Transverse colon (tissue), 4 donors: Measurements from ENCODE around the gene CALHM3. TPM values are rescaled to one million over a fixed set of nuclear protein-coding genes. Genes with fewer than 3 reads are reported as not detected.

Experiments used
- DNase-seq: peaks from one replicate; pipeline ENCODE4 v3.0.0-alpha.2; 2019
- H3K27ac ChIP-seq, 4 donors: fragments of 200-600 bp; sonication (generic); 2 replicates each; pipeline ENCODE4 v1.5.1; 2016 to 2018; ENCODE audit warnings: inconsistent platforms in 4 of 4
- H3K27me3 ChIP-seq: fragments of 200-600 bp; sonication (generic); 2 replicates; pipeline ENCODE4 v1.5.1; 2017; ENCODE audit warnings: inconsistent platforms
- H3K36me3 ChIP-seq, 4 donors: fragments of 200-600 bp; sonication (generic); 2 replicates each; pipeline ENCODE4 v1.5.1; 2017 to 2019; ENCODE audit warnings: inconsistent platforms in 4 of 4
- H3K4me1 ChIP-seq, 4 donors: fragments of 200-600 bp; sonication (generic); 2 replicates each; pipeline ENCODE4 v1.5.1; 2017 to 2020; ENCODE audit warnings: inconsistent platforms in 4 of 4
- H3K4me3 ChIP-seq, 4 donors: fragments of 200-600 bp; sonication (generic); 1 replicate in 1 of 4; 2 replicates in 3 of 4; pipeline versions ENCODE4 v1.5.1 to v1.6.1; 2017 to 2019; ENCODE audit warnings: inconsistent platforms in 4 of 4
- H3K9me3 ChIP-seq, 2 donors: fragments of 200-600 bp; sonication (generic); 2 replicates each; pipeline ENCODE4 v1.5.1; 2017 to 2019; ENCODE audit warnings: inconsistent platforms in 2 of 2
- CTCF ChIP-seq, 5 experiments: fragments of 200-600 bp in 3 of 5; fragments of 450-650 bp in 2 of 5; sonication (generic) in 3 of 5; IDR thresholded peaks; 1 replicate in 2 of 5; 2 replicates in 3 of 5; pipeline ENCODE4 v1.5.1; 2016 to 2017; ENCODE audit warnings: antibody characterized with exemption in 5 of 5, inconsistent platforms in 3 of 5, mild to moderate bottlenecking in 2 of 5, moderate library complexity in 1 of 5
- EP300 ChIP-seq: sonication (generic); formaldehyde crosslinking; IDR thresholded peaks from one replicate; pipeline ENCODE4 v1.6.1; 2017; ENCODE audit warnings: antibody characterized with exemption, low read depth
- POLR2A ChIP-seq: fragments of 450-650 bp; IDR thresholded peaks from one replicate; pipeline ENCODE4 v1.6.1; 2016; ENCODE audit warnings: antibody characterized with exemption, mild to moderate bottlenecking, moderate library complexity
- POLR2AphosphoS5 ChIP-seq, 3 donors: sonication (generic); formaldehyde crosslinking; IDR thresholded peaks; one replicate each; pipeline ENCODE4 v1.6.1; 2016; ENCODE audit warnings: antibody characterized with exemption in 3 of 3
- WGBS, 2 donors: methylation state at CpG; one replicate each; pipeline ENCODE4 v1.1.5; 2018; ENCODE audit warnings: low coverage in 1 of 2; 5-methylcytosine and 5-hydroxymethylcytosine counted together
- in situ Hi-C, 4 donors: fragments of 200-750 bp; cut with MboI; loops; one replicate each; pipeline versions ENCODE4 v1.15.0 to v1.15.1; 2017; ENCODE audit warnings: low sequenced_read_pairs in 3 of 4, low pct_ligation_motif_present in 1 of 4, low pct_unique_long_range_greater_than_20kb in 1 of 4
- intact Hi-C: fragments of 100-400 bp; cut with DNase I; formaldehyde crosslinking; loops from one replicate; pipeline ENCODE4 v1.15.1; 2023; ENCODE audit warnings: low total_unique reads
- total RNA-seq, 4 donors: library from RNA; depleted of rRNA; stranded (reverse); fragments of >200 nt; gene quantifications; one replicate each; pipeline ENCODE4 v1.1.0, GENCODE V29; 2016

Gene CALHM3
- total RNA-seq, 4 donors from 2014 or later: not detected

GRCh38 chr10:103427866-103428265, 51.2 kb downstream of the CALHM3 start:
- WGBS, 2 donors: 88 to 96% methylated on average over 5 to 9 of the region's 9 CpGs
- H3K4me1 ChIP-seq: no peaks in the 10 kb centered on the region
- in situ Hi-C loops (loop anchor here in 1 of 4 donors (10.0 kb wide), 1 partner anchor 57 kb away; no protein-coding TSS in a partner anchor), intact Hi-C loops (no loop called here)
- H3K9me3 ChIP-seq: no peaks in the 10 kb centered on the region
- TF ChIP-seq POLR2AphosphoS5 (IDR thresholded peaks at IDR 0.05) (no peak), EP300 (no peak)
- no peak overlapping the region for H3K4me3 ChIP-seq
- H3K27me3 ChIP-seq: no peaks in the 10 kb centered on the region
- DNase-seq: no peak
- no peak overlapping the region for H3K27ac ChIP-seq
- peaks cover 0 to 39% (median 18%) of the 10 kb centered on the region in 4 donors for H3K36me3 ChIP-seq

GRCh38 chr10:103423748-103424147, 55.3 kb downstream of the CALHM3 start:
- 20 to 95% methylated on average over 1 to 5 of the region's 5 CpGs for WGBS, 2 donors
- no peaks in the 10 kb centered on the region for H3K9me3 ChIP-seq
- in situ Hi-C loops (loop anchor here in 2 of 4 donors (10.0 to 25.0 kb wide), 2 partner anchors 61 to 264 kb away; no protein-coding TSS in a partner anchor), intact Hi-C loops (no loop called here)
- TF ChIP-seq POLR2A: no peak
- TF ChIP-seq EP300: no peak
- TF ChIP-seq POLR2AphosphoS5 (IDR thresholded peaks at IDR 0.05): no peak
- no peak for TF ChIP-seq CTCF (IDR thresholded peaks at IDR 0.05)
- H3K27me3 ChIP-seq: no peaks in the 10 kb centered on the region
- DNase-seq: no peak
- no peaks in the 10 kb centered on the region for H3K4me1 ChIP-seq
- peaks cover 0 to 44% (median 15%) of the 10 kb centered on the region in 4 donors for H3K36me3 ChIP-seq
- H3K27ac ChIP-seq: no peak overlapping the region
- H3K4me3 ChIP-seq: no peak overlapping the region

Other genes starting within 250 kb of the CALHM3 start
- not detected for gene RPEL1, start 233.4 kb downstream of the CALHM3 start, total RNA-seq
- gene INA, start 202.1 kb downstream of the CALHM3 start, total RNA-seq: 1 to 10 TPM in 1 of 4 donors, under 1 TPM in 3; 0.60 to 1.1 (median 0.95) TPM
- 10 to 100 TPM in 3 of 4 donors, 1 to 10 TPM in 1; 5.9 to 44.5 (median 21.6) TPM for gene PCGF6, start 128.1 kb downstream of the CALHM3 start, total RNA-seq
- 10 to 100 TPM in 1 of 4 donors, 1 to 10 TPM in 2, under 1 TPM in 1; 1.00 to 22.8 (median 5.9) TPM for gene TAF5, start 111.3 kb downstream of the CALHM3 start, total RNA-seq
- gene ATP5MK, start 82.8 kb downstream of the CALHM3 start, total RNA-seq: 100 to 1,000 TPM in 3 of 4 donors, 10 to 100 TPM in 1; 13.7 to 415 (median 216) TPM
- 10 to 100 TPM; 10.1 to 20.0 (median 13.3) TPM for gene PDCD11, start 82.6 kb downstream of the CALHM3 start, total RNA-seq
- gene CALHM2, start 26.9 kb downstream of the CALHM3 start, total RNA-seq: 10 to 100 TPM in 3 of 4 donors, 1 to 10 TPM in 1; 3.2 to 21.1 (median 15.7) TPM
- not detected for gene CALHM1, start 20.3 kb downstream of the CALHM3 start, total RNA-seq
- 100 to 1,000 TPM in 1 of 4 donors, 10 to 100 TPM in 3; 36.7 to 177 (median 55.8) TPM for gene NEURL1, start 14.5 kb upstream of the CALHM3 start, total RNA-seq